ENCODE results near the gene CADM1.

The CADM1 gene

DNA sequence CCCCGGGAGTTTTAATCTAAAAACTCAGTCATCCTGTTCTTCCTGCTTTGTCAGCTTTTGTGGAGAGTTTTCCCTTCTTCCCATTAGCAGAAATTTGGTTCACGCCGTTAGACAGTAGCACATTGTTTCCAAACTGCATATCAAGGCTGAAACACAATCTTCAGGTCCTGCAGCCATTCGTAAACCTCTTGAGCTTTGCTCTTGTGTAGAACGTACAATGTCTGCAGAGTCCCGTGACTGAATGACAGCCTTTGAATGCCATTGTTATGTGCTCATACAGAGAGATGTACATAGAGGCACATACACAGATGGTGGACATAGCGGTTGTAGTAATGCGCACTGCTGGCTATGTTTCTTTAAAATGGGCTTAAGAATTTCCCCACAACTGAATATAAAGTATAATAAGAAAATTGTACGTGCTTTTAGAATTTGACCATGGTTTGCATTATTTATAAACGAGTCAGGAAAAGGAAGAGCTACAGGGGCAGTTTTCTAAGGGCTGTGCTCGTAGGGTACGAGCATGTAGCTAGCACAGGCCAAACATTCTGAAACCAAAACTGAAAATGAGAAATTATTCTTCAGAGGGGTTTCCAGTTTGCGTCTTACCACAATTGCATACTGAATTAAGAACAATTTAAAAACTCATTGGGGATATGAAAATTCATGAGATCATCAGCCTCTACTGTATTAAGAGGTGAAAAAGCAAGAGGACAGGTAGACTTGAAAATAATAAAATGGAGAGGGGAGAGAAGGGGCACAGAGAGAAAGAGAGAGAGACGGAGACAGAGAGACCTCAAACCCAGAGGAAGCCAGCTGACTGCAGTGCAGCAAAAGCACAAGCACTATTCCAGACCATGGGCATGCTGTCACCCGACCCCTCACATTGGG is 310.1 kb downstream of the CADM1 start:
- H3F3A ChIP-seq (ENCODE audit: control insufficient read depth, insufficient read depth), result no peaks in the 10 kb centered on the region
- H3K4me2 ChIP-seq (ENCODE audit: low read length), result no peak overlapping the region
- H3K27ac ChIP-seq (ENCODE audit: low read depth, low read length), result no peak overlapping the region
- no peak overlapping the region for H3K4me3 ChIP-seq (ENCODE audit: low read length)
- no peaks in the 10 kb centered on the region for H3K9me3 ChIP-seq (ENCODE audit: control insufficient read depth, insufficient read depth, low read length)
- H3K27me3 ChIP-seq (ENCODE audit: control insufficient read depth, low read length), result no peaks in the 10 kb centered on the region
- no peaks in the 10 kb centered on the region for H4K20me1 ChIP-seq (ENCODE audit: control insufficient read depth, insufficient read depth, low read depth, low read length)
- H3K79me2 ChIP-seq (ENCODE audit: control insufficient read depth, low read length), result no peaks in the 10 kb centered on the region
- no peaks in the 10 kb centered on the region for H3K9me2 ChIP-seq (replicated peaks; ENCODE audit: control insufficient read depth, low read length)
- no peak for TF ChIP-seq EZH2phosphoT487 (IDR thresholded peaks at IDR 0.05; ENCODE audit: borderline replicate concordance, low read length)
- TF ChIP-seq, protein P1, sequence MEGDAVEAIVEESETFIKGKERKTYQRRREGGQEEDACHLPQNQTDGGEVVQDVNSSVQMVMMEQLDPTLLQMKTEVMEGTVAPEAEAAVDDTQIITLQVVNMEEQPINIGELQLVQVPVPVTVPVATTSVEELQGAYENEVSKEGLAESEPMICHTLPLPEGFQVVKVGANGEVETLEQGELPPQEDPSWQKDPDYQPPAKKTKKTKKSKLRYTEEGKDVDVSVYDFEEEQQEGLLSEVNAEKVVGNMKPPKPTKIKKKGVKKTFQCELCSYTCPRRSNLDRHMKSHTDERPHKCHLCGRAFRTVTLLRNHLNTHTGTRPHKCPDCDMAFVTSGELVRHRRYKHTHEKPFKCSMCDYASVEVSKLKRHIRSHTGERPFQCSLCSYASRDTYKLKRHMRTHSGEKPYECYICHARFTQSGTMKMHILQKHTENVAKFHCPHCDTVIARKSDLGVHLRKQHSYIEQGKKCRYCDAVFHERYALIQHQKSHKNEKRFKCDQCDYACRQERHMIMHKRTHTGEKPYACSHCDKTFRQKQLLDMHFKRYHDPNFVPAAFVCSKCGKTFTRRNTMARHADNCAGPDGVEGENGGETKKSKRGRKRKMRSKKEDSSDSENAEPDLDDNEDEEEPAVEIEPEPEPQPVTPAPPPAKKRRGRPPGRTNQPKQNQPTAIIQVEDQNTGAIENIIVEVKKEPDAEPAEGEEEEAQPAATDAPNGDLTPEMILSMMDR (IDR thresholded peaks at IDR 0.05; ENCODE audit: low read depth, low read length, poor library complexity, severe bottlenecking), result no peak
- no peaks in the 10 kb centered on the region for H3K36me3 ChIP-seq (ENCODE audit: control insufficient read depth, low read length)
- H3K4me1 ChIP-seq (ENCODE audit: control insufficient read depth, low read length), result no peaks in the 10 kb centered on the region

DNA sequence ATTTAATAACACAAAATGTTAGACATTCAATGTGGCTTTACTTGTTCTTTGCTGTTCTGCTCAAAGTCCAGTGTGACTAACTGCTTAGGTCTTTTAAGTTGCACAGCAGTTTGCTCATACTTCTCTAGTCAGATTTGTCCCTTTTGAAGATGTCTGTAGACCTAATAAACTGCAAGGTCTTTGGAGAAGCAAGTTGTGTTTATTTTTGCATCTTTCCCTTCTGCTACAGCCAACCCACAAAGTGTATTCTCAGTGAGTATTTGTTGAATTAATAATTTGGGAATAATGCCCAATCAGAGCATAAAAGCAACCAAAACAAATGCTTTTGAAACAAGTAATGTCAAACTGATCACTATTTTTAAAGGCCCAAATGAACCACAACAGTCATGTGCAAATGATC is 312.5 kb downstream of the CADM1 start:
- TF ChIP-seq, protein P1 (IDR thresholded peaks at IDR 0.05; ENCODE audit: low read depth, low read length, poor library complexity, severe bottlenecking), result no peak
- no peak for TF ChIP-seq EZH2phosphoT487 (IDR thresholded peaks at IDR 0.05; ENCODE audit: borderline replicate concordance, low read length)
- H4K20me1 ChIP-seq (ENCODE audit: control insufficient read depth, insufficient read depth, low read depth, low read length), result no peaks in the 10 kb centered on the region
- no peaks in the 10 kb centered on the region for H3K27me3 ChIP-seq (ENCODE audit: control insufficient read depth, low read length)
- no peaks in the 10 kb centered on the region for H3K9me3 ChIP-seq (ENCODE audit: control insufficient read depth, insufficient read depth, low read length)
- H3K79me2 ChIP-seq (ENCODE audit: control insufficient read depth, low read length), result no peaks in the 10 kb centered on the region
- no peaks in the 10 kb centered on the region for H3K36me3 ChIP-seq (ENCODE audit: control insufficient read depth, low read length)
- no peak overlapping the region for H3K4me3 ChIP-seq (ENCODE audit: low read length)
- H3K4me2 ChIP-seq (ENCODE audit: low read length), result no peak overlapping the region
- H3K4me1 ChIP-seq (ENCODE audit: control insufficient read depth, low read length), result no peaks in the 10 kb centered on the region
- no peak overlapping the region for H3K27ac ChIP-seq (ENCODE audit: low read depth, low read length)
- H3K9me2 ChIP-seq (replicated peaks; ENCODE audit: control insufficient read depth, low read length), result no peaks in the 10 kb centered on the region
- H3F3A ChIP-seq (ENCODE audit: control insufficient read depth, insufficient read depth), result no peaks in the 10 kb centered on the region

DNA sequence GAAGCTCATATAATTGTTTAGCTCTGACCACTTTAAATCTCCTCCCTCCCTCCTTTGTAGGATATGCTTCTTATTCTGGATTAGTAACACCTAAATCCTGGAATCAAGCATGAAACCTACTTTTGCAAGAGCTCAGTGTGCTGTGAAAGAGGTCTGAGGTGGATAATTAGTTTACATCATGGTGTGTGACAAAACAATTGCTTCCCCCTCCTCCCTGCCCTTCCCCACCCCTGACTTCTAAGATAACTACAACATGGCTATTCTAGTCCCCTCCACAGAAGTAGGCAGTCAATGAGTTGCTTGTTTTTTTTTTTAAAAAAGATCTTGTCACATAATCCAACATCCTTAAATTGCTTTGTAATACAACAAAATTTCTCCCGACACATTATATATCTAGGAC is 314.0 kb downstream of the CADM1 start:
- TF ChIP-seq, protein P1 (IDR thresholded peaks at IDR 0.05; ENCODE audit: low read depth, low read length, poor library complexity, severe bottlenecking), result no peak
- no peak for TF ChIP-seq EZH2phosphoT487 (IDR thresholded peaks at IDR 0.05; ENCODE audit: borderline replicate concordance, low read length)

More for the DNA sequence above, 314.0 kb downstream of the CADM1 start:
- Histone ChIP-seq H3K4me2 (ENCODE audit: low read length) (no peak overlapping the region), H3K4me1 (ENCODE audit: control insufficient read depth, low read length) (no peaks in the 10 kb centered on the region), H3F3A (ENCODE audit: control insufficient read depth, insufficient read depth) (no peaks in the 10 kb centered on the region), H3K4me3 (ENCODE audit: low read length) (no peak overlapping the region), H4K20me1 (ENCODE audit: control insufficient read depth, insufficient read depth, low read depth, low read length) (no peaks in the 10 kb centered on the region), H3K79me2 (ENCODE audit: control insufficient read depth, low read length) (no peaks in the 10 kb centered on the region), H3K9me2 (replicated peaks; ENCODE audit: control insufficient read depth, low read length) (no peaks in the 10 kb centered on the region), H3K27me3 (ENCODE audit: control insufficient read depth, low read length) (no peaks in the 10 kb centered on the region), H3K9me3 (ENCODE audit: control insufficient read depth, insufficient read depth, low read length) (no peaks in the 10 kb centered on the region), H3K27ac (ENCODE audit: low read depth, low read length) (no peak overlapping the region), H3K36me3 (ENCODE audit: control insufficient read depth, low read length) (no peaks in the 10 kb centered on the region)
